Brain microvascular endothelial cell (primary cell): Measurements from ENCODE around the gene CAMTA1.

Experiments used
- DNase-seq: peaks from one replicate; pipeline ENCODE4 v3.0.0-alpha.2; 2020
- H3K27ac ChIP-seq: fragments of 250-450 bp; sonication (Bioruptor Pico); 2 replicates; pipeline ENCODE4 v1.5.1; 2020; ENCODE audit warnings: mild to moderate bottlenecking, moderate library complexity
- H3K27me3 ChIP-seq: fragments of 250-450 bp; sonication (Bioruptor Pico); replicated peaks from 2 replicates; pipeline ENCODE4 v1.5.1; 2020; ENCODE audit warnings: mild to moderate bottlenecking
- H3K36me3 ChIP-seq: fragments of 250-450 bp; sonication (Bioruptor Pico); replicated peaks from 2 replicates; pipeline ENCODE4 v1.5.1; 2020; ENCODE audit warnings: mild to moderate bottlenecking
- H3K4me3 ChIP-seq: 2 replicates; pipeline ENCODE4 v1.5.1; 2011; ENCODE audit warnings: low read depth, mild to moderate bottlenecking, control low read depth, low read length, moderate library complexity
- CTCF ChIP-seq: IDR thresholded peaks from 2 replicates; pipeline ENCODE4 v1.5.1; 2011; ENCODE audit warnings: low read depth, mild to moderate bottlenecking, moderate library complexity, low read length, control low read depth, inconsistent platforms; ENCODE audit errors: missing control alignments
- in situ Hi-C: cut with HindIII; loops from 2 replicates; pipeline ENCODE4 v1.10.0; 2017; ENCODE audit warnings: low sequenced_read_pairs, low pct_ligation_motif_present

CAMTA1 gene

GRCh38 chr1:7006996-7007871 is 222.0 kb downstream of the CAMTA1 start:
- Histone ChIP-seq H3K4me3 (no peak overlapping the region), H3K27ac (no peak overlapping the region), H3K27me3 (no peaks in the 10 kb centered on the region), H3K36me3 (no peaks in the 10 kb centered on the region)
- in situ Hi-C loops = no loop called here
- DNase-seq = no peak
- TF ChIP-seq CTCF = no peak

GRCh38 chr1:7007902-7008301 is 222.6 kb downstream of the CAMTA1 start:
- in situ Hi-C loops = no loop called here
- no peak for DNase-seq

GRCh38 chr1:7008331-7008730 is 223.1 kb downstream of the CAMTA1 start:
- no peaks in the 10 kb centered on the region for H3K36me3 ChIP-seq
- in situ Hi-C loops = no loop called here
- H3K27ac ChIP-seq = no peak overlapping the region
- no peak for TF ChIP-seq CTCF
- no peak overlapping the region for H3K4me3 ChIP-seq
- DNase-seq = no peak
- H3K27me3 ChIP-seq = no peaks in the 10 kb centered on the region

More at GRCh38 chr1:7007902-7008301, 222.6 kb downstream of the CAMTA1 start:
- no peak for TF ChIP-seq CTCF
- H3K36me3 ChIP-seq = no peaks in the 10 kb centered on the region
- H3K4me3 ChIP-seq = no peak overlapping the region
- no peak overlapping the region for H3K27ac ChIP-seq
- H3K27me3 ChIP-seq = no peaks in the 10 kb centered on the region

- Histone ChIP-seq H3K27me3 (no peaks in the 10 kb centered on the region), H3K36me3 (no peaks in the 10 kb centered on the region), H3K27ac (no peak overlapping the region), H3K4me3 (no peak overlapping the region)
- in situ Hi-C loops = no loop called here
- no peak for DNase-seq
- no peak for TF ChIP-seq CTCF
These were observed 223.9 kb downstream of the CAMTA1 start for GRCh38 chr1:7008975-7009740.

GRCh38 chr1:7009741-7010525 is 224.7 kb downstream of the CAMTA1 start:
- in situ Hi-C loops = no loop called here
- no peak for DNase-seq
- no peak for TF ChIP-seq CTCF

More at GRCh38 chr1:7009741-7010525, 224.7 kb downstream of the CAMTA1 start:
- Histone ChIP-seq H3K36me3 (no peaks in the 10 kb centered on the region), H3K4me3 (no peak overlapping the region), H3K27ac (no peak overlapping the region), H3K27me3 (no peaks in the 10 kb centered on the region)
